Pons (tissue), 1 donor: ENCODE measurements around the gene CYP4F11.
"Not testable (repeated sequence)": the region's sequence is repeated elsewhere in the genome, so short reads cannot be mapped to it uniquely, and the experiment has no call there.

ENCODE experiments used
- DNase-seq: peaks from one replicate; pipeline ENCODE4 v3.0.0-alpha.2; 2016; ENCODE audit warnings: low spot score

The CYP4F11 gene

GRCh38 chr19:15923702-15924101 lies 10.6 kb downstream of the CYP4F11 start:
- no peak for DNase-seq

- no peak for DNase-seq
Observed at GRCh38 chr19:15922021-15922420, 12.3 kb downstream of the CYP4F11 start.

GRCh38 chr19:15919243-15919642 lies 15.1 kb downstream of the CYP4F11 start:
- DNase-seq = no peak

- DNase-seq = no peak
Observed at GRCh38 chr19:15915109-15915508, 19.2 kb downstream of the CYP4F11 start.

GRCh38 chr19:15913830-15914229 lies 20.5 kb downstream of the CYP4F11 start:
- no peak for DNase-seq

- no peak for DNase-seq
Observed at GRCh38 chr19:15913384-15913783, 20.9 kb downstream of the CYP4F11 start.

- DNase-seq = no peak
Observed at GRCh38 chr19:15911599-15912235, 22.6 kb downstream of the CYP4F11 start.

GRCh38 chr19:15905026-15905425 lies 29.3 kb downstream of the CYP4F11 start:
- no peak for DNase-seq

- not testable (repeated sequence) for DNase-seq
Observed at GRCh38 chr19:15902898-15903297, 31.4 kb downstream of the CYP4F11 start.

- DNase-seq = no peak
Observed at GRCh38 chr19:15902254-15902653, 32.1 kb downstream of the CYP4F11 start.

- DNase-seq = no peak
Observed at GRCh38 chr19:15900504-15900903, 33.8 kb downstream of the CYP4F11 start.

GRCh38 chr19:15900032-15900431 lies 34.3 kb downstream of the CYP4F11 start:
- DNase-seq = not testable (repeated sequence)

GRCh38 chr19:15899561-15899960 lies 34.8 kb downstream of the CYP4F11 start:
- not testable (repeated sequence) for DNase-seq

- DNase-seq = no peak
Observed at GRCh38 chr19:15897738-15898276, 36.5 kb downstream of the CYP4F11 start, which contains the start of gene CYP4F2. Gene CYP4F2, minus strand, starts transcription at chr19:15898074. Its CDS starts 463 bp downstream, at chr19:15897611.

GRCh38 chr19:15897026-15897737 lies 37.1 kb downstream of the CYP4F11 start:
- no peak for DNase-seq

- DNase-seq = no peak
Observed at GRCh38 chr19:15895876-15896430, 38.4 kb downstream of the CYP4F11 start.

GRCh38 chr19:15894359-15894758 lies 40.0 kb downstream of the CYP4F11 start:
- DNase-seq = no peak

- no peak for DNase-seq
Observed at GRCh38 chr19:15893477-15893876, 40.9 kb downstream of the CYP4F11 start.

GRCh38 chr19:15892012-15892411 lies 42.3 kb downstream of the CYP4F11 start:
- no peak for DNase-seq

- no peak for DNase-seq
Observed at GRCh38 chr19:15891434-15891833, 42.9 kb downstream of the CYP4F11 start.

- DNase-seq = not testable (repeated sequence)
Observed at GRCh38 chr19:15889339-15889738, 45.0 kb downstream of the CYP4F11 start.

GRCh38 chr19:15885919-15886318 lies 48.4 kb downstream of the CYP4F11 start:
- DNase-seq = no peak

GRCh38 chr19:15885167-15885566 lies 49.2 kb downstream of the CYP4F11 start:
- DNase-seq = no peak
